Body of pancreas (tissue), 4 donors: ENCODE data around the gene KIAA0930. TPM values are rescaled to one million over a fixed set of nuclear protein-coding genes. Genes with fewer than 3 reads are reported as not detected.
"Not testable (repeated sequence)": the region's sequence is repeated elsewhere in the genome, so short reads cannot be mapped to it uniquely, and the experiment has no call there.

ENCODE experiments used
- ATAC-seq: fragments of 150-250 bp; one replicate; pipeline ENCODE4 v1.9.1; 2016
- DNase-seq, 4 donors: peaks; one replicate each; pipeline ENCODE4 v3.0.0-alpha.2; 2019
- H3K27ac ChIP-seq, 4 donors: fragments of 200-600 bp; sonication (generic); 1 replicate in 3 of 4; 2 replicates in 1 of 4; pipeline versions ENCODE4 v1.5.1 to v1.6.1; 2016 to 2019; ENCODE audit warnings: mild to moderate bottlenecking in 1 of 4, mixed read lengths in 1 of 4, moderate library complexity in 1 of 4
- H3K27me3 ChIP-seq, 2 donors: fragments of 200-600 bp; sonication (generic); one replicate each; pipeline ENCODE4 v1.6.0; 2016; ENCODE audit warnings: mild to moderate bottlenecking in 1 of 2
- H3K36me3 ChIP-seq, 2 donors: fragments of 200-600 bp; sonication (generic); replicated peaks in 1 of 2; 2 replicates each; pipeline ENCODE4 v1.5.1; 2016; ENCODE audit warnings: low read depth in 2 of 2; ENCODE audit not compliant: insufficient read depth in 1 of 2
- H3K4me1 ChIP-seq: fragments of 200-600 bp; sonication (generic); one replicate; pipeline ENCODE4 v1.6.0; 2016
- H3K4me3 ChIP-seq, 2 donors: fragments of 200-600 bp; sonication (generic); 1 replicate in 1 of 2; 2 replicates in 1 of 2; pipeline ENCODE4 v1.5.1; 2016 to 2019
- H3K9me3 ChIP-seq, 3 donors: fragments of 200-600 bp; sonication (generic); 1 replicate in 2 of 3; 2 replicates in 1 of 3; pipeline ENCODE4 v1.5.1; 2016
- POLR2A ChIP-seq, 3 donors: fragments of 450-650 bp; IDR thresholded peaks; one replicate each; pipeline ENCODE4 v1.6.1; 2016; ENCODE audit warnings: antibody characterized with exemption in 3 of 3, mild to moderate bottlenecking in 2 of 3
- WGBS, 2 donors: methylation state at CpG; one replicate each; pipeline ENCODE4 v1.1.5; 2017; 5-methylcytosine and 5-hydroxymethylcytosine counted together
- intact Hi-C: fragments of 100-400 bp; cut with DNase I; formaldehyde crosslinking; loops from one replicate; pipeline ENCODE4 v1.15.1; 2023
- total RNA-seq, 2 donors: library from RNA; depleted of rRNA; stranded (reverse); fragments of >200 nt; gene quantifications; one replicate each; pipeline ENCODE4 v1.1.0, GENCODE V29; 2016
- TF ChIP-seq, protein P1 (sequence below), 7 experiments: fragments of 450-650 bp in 4 of 7; fragments of 200-600 bp in 3 of 7; sonication (generic) in 3 of 7; IDR thresholded peaks; one replicate each; pipeline ENCODE4 v1.5.1; 2016 to 2019; ENCODE audit warnings: antibody characterized with exemption in 7 of 7

KIAA0930 gene
- total RNA-seq, 2 donors from 2014 or later = 14.2 to 17.9 TPM

DNA sequence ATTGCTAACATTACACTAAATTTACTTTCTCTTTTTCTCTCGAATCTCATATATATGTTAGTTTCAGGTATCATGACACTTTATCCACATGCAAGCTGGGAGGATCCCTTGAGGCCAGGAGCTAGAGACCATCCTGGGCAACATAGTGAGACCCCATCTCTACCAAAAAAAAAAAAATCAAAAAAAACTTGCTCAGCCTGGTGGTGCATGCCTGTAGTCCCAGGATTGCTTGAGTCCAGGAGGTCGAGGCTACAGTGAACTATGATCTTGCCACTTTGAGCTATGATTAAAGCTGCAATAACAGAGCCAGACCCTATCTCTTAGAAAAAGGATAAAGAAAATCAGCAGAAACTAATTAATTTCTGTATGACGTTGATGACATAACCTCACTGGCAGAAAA is 40.3 kb upstream of the KIAA0930 start:
- intact Hi-C loops = no loop called here
- DNase-seq = no peak
- Histone ChIP-seq H3K4me3 (no peak overlapping the region), H3K27ac (no peak overlapping the region), H3K36me3 (no peaks in the 10 kb centered on the region), H3K27me3 (no peaks in the 10 kb centered on the region), H3K4me1 (peaks cover 12% of the 10 kb centered on the region), H3K9me3 (no peaks in the 10 kb centered on the region)
- 64 to 69% methylated on average over 3 of the region's 3 CpGs for WGBS, 2 donors
- ATAC-seq = no peak
- TF ChIP-seq POLR2A (IDR thresholded peaks at IDR 0.05) = no peak

DNA sequence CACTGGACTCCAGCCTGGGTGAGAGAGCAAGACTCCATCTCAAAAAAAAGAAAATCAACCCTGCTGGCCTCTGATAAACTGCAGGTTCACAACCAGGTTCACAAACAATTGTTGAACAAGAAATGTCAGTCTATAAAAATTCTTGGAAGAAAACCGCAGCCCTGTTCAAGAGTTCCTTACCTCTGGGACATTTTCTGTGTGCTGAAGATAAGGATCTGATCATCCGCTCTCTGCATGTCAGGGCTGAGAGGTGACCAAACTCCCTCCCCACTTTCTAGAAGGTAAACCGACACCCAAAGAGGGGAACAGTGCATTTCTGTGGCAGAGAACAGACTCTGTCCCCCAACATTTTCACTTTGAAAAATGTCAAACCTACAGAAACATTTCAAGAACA is 39.9 kb upstream of the KIAA0930 start:
- H3K27me3 ChIP-seq = no peaks in the 10 kb centered on the region
- peaks cover 12% of the 10 kb centered on the region for H3K4me1 ChIP-seq
- H3K27ac ChIP-seq = peak overlapping the region in 1 of 4 donors; percentile 53
- no peak for DNase-seq
- ATAC-seq = no peak
- 88 to 92% methylated on average over 3 of the region's 3 CpGs for WGBS, 2 donors
- H3K36me3 ChIP-seq = no peaks in the 10 kb centered on the region
- intact Hi-C loops = no loop called here
- no peaks in the 10 kb centered on the region for H3K9me3 ChIP-seq
- H3K4me3 ChIP-seq = no peak overlapping the region
- no peak for TF ChIP-seq POLR2A (IDR thresholded peaks at IDR 0.05)
- TF ChIP-seq, protein P1, sequence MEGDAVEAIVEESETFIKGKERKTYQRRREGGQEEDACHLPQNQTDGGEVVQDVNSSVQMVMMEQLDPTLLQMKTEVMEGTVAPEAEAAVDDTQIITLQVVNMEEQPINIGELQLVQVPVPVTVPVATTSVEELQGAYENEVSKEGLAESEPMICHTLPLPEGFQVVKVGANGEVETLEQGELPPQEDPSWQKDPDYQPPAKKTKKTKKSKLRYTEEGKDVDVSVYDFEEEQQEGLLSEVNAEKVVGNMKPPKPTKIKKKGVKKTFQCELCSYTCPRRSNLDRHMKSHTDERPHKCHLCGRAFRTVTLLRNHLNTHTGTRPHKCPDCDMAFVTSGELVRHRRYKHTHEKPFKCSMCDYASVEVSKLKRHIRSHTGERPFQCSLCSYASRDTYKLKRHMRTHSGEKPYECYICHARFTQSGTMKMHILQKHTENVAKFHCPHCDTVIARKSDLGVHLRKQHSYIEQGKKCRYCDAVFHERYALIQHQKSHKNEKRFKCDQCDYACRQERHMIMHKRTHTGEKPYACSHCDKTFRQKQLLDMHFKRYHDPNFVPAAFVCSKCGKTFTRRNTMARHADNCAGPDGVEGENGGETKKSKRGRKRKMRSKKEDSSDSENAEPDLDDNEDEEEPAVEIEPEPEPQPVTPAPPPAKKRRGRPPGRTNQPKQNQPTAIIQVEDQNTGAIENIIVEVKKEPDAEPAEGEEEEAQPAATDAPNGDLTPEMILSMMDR (IDR thresholded peaks at IDR 0.05) = no peak

DNA sequence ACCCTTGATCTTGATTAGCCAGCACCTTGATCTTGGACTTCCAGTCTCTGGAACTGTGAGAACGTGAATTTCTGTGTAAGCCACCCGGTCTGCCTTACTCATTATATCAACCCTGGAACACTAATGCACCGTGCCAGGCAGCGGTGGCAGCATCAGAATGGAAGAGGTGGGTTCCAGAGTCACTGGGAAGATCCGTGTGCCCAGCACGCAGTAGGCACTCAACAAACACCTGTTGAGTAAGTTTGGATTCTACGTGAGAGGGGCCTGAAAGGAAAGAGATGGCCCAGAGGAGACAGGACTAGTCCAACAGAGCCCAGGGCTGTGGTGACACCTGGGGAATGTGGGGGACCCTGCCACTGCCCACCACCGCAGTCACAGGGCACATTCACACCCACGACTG is 37.4 kb upstream of the KIAA0930 start:
- H3K4me1 ChIP-seq = peaks cover 6% of the 10 kb centered on the region
- H3K36me3 ChIP-seq = no peaks in the 10 kb centered on the region
- intact Hi-C loops = loop anchor here (10.0 kb wide), 1 partner anchor 277 kb away; no protein-coding TSS in a partner anchor
- no peaks in the 10 kb centered on the region for H3K9me3 ChIP-seq
- H3K27ac ChIP-seq = no peak overlapping the region
- no peak overlapping the region for H3K4me3 ChIP-seq
- DNase-seq (no peak), ATAC-seq (no peak)
- TF ChIP-seq, protein P1 (IDR thresholded peaks at IDR 0.05) = no peak
- TF ChIP-seq POLR2A (IDR thresholded peaks at IDR 0.05) = no peak
- H3K27me3 ChIP-seq = no peaks in the 10 kb centered on the region
- WGBS, 2 donors = 66 to 68% methylated on average over 9 of the region's 9 CpGs

DNA sequence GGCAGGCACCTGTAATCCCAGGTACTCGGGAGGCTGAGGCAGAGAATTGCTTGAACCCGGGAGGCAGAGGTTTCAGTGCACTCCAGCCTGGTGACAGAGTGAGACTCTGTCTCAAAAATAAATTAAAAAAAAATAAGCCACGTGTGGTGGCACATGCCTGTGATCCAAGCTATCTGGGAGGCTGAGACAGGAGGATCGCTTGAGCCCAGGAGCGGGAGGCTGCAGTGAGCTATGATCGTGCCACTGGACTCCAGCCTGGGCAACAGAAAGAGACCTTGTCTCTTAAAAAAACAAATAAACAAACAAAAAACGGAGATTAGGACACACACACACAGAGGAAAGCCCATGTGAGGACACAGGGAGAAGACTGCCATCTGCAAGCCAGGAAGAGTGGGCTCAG is 37.0 kb upstream of the KIAA0930 start:
- not testable (repeated sequence) for H3K27ac ChIP-seq, ATAC-seq, H3K27me3 ChIP-seq, DNase-seq, H3K4me1 ChIP-seq, H3K4me3 ChIP-seq, H3K9me3 ChIP-seq, H3K36me3 ChIP-seq
- 55 to 56% methylated on average over 7 of the region's 7 CpGs for WGBS, 2 donors
- intact Hi-C loops = loop anchor here (10.0 kb wide), 1 partner anchor 277 kb away; no protein-coding TSS in a partner anchor

DNA sequence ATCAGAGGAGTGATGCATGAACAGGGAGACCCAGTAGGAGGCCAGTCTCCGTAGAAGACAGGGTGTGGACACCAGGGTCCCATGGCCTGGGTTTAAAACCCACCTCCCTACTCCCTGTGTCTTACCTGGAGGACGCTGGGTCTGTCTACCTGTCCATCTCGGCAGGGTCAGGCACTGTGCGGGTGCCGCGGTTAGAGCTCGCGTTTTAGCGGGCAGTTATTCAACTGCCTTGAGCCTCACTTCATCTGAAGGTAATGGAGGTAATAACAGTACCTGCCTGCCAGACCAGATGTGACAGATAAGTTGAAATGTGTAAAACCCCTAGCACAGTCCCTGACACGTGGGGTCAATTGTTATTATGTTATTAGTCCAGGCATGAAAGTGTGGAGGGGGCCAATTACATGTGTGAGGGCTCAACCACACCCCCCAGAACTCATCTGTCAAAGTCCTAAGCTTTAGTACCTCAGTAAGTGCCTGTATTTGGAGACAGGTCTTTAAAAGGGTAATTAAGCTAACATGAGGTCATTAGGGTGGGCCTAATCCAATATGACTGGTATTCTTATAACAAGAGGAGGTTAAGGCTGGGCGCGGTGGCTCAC is 35.9 kb upstream of the KIAA0930 start:
- H3K27me3 ChIP-seq = no peaks in the 10 kb centered on the region
- DNase-seq (no peak), ATAC-seq (no peak)
- H3K4me1 ChIP-seq = peaks cover 6% of the 10 kb centered on the region
- TF ChIP-seq, protein P1 (IDR thresholded peaks at IDR 0.05) = no peak
- no peak for TF ChIP-seq POLR2A (IDR thresholded peaks at IDR 0.05)
- WGBS, 2 donors = 82 to 89% methylated on average over 12 of the region's 12 CpGs
- intact Hi-C loops = loop anchor here (10.0 kb wide), 1 partner anchor 278 kb away; no protein-coding TSS in a partner anchor
- no peak overlapping the region for H3K4me3 ChIP-seq
- no peak overlapping the region for H3K27ac ChIP-seq
- no peaks in the 10 kb centered on the region for H3K36me3 ChIP-seq
- H3K9me3 ChIP-seq = no peaks in the 10 kb centered on the region
